OCI-LY1 (cell line): ENCODE data around the gene RRAGC.

Experiments used
- H2AFZ ChIP-seq: fragments of 200-600 bp; sonication (generic), shearing (Covaris generic); 2 replicates; pipeline ENCODE4 v1.6.0; 2014; ENCODE audit warnings: antibody characterized with exemption, mild to moderate bottlenecking, low read length
- H3F3A ChIP-seq: fragments of 200-600 bp; sonication (generic), shearing (Covaris generic); 2 replicates; pipeline ENCODE4 v1.6.0; 2014; ENCODE audit warnings: mild to moderate bottlenecking, antibody characterized with exemption, low read length, moderate library complexity; ENCODE audit not compliant: insufficient read depth
- H3K27ac ChIP-seq: fragments of 200-600 bp; sonication (generic); 2 replicates; pipeline ENCODE4 v1.5.1; 2014; ENCODE audit warnings: low read length, mixed run types, mild to moderate bottlenecking, low read depth; ENCODE audit not compliant: poor library complexity, severe bottlenecking
- H3K27me3 ChIP-seq: fragments of 200-600 bp; sonication (generic); 2 replicates; pipeline ENCODE4 v1.6.0; 2014; ENCODE audit warnings: antibody characterized with exemption, mild to moderate bottlenecking, low read length, moderate library complexity; ENCODE audit not compliant: insufficient read depth
- H3K36me3 ChIP-seq: fragments of 200-600 bp; sonication (generic); 2 replicates; pipeline ENCODE4 v1.6.1; 2014; ENCODE audit warnings: mild to moderate bottlenecking, antibody characterized with exemption, low read length, moderate library complexity, mixed read lengths; ENCODE audit not compliant: insufficient read depth
- H3K4me1 ChIP-seq: fragments of 200-600 bp; sonication (generic); 2 replicates; pipeline ENCODE4 v1.5.1; 2014; ENCODE audit warnings: mild to moderate bottlenecking, low read length, moderate library complexity; ENCODE audit not compliant: insufficient read depth, severe bottlenecking
- H3K4me2 ChIP-seq: fragments of 200-600 bp; sonication (generic), shearing (Covaris generic); 2 replicates; pipeline ENCODE4 v1.6.1; 2014; ENCODE audit warnings: low read length
- H3K4me3 ChIP-seq: fragments of 200-600 bp; sonication (generic); 2 replicates; pipeline ENCODE4 v1.5.1; 2014; ENCODE audit warnings: low read length, low read depth, mild to moderate bottlenecking, mixed read lengths; ENCODE audit not compliant: poor library complexity, severe bottlenecking
- H3K79me2 ChIP-seq: fragments of 200-600 bp; shearing (Covaris generic); 2 replicates; pipeline ENCODE4 v1.6.1; 2016; ENCODE audit warnings: mixed run types, low read length, mixed read lengths; ENCODE audit not compliant: insufficient read depth
- H3K9ac ChIP-seq: fragments of 200-600 bp; sonication (generic), shearing (Covaris generic); 2 replicates; pipeline ENCODE4 v1.6.1; 2014; ENCODE audit warnings: mild to moderate bottlenecking, low read length, mixed read lengths
- H3K9me2 ChIP-seq: fragments of 200-600 bp; sonication (generic), shearing (Covaris generic); 2 replicates; pipeline ENCODE4 v1.6.1; 2014; ENCODE audit warnings: low read depth, mild to moderate bottlenecking, low read length, mixed read lengths
- H3K9me3 ChIP-seq: fragments of 200-600 bp; shearing (Covaris generic); 2 replicates; pipeline ENCODE4 v1.6.1; 2014; ENCODE audit warnings: low read length, mixed read lengths
- H4K20me1 ChIP-seq: fragments of 200-600 bp; sonication (generic), shearing (Covaris generic); 2 replicates; pipeline ENCODE4 v1.6.0; 2016; ENCODE audit warnings: mild to moderate bottlenecking, low read length; ENCODE audit not compliant: insufficient read depth
- EZH2 ChIP-seq: fragments of 200-600 bp; sonication (generic), shearing (Covaris generic); IDR thresholded peaks from 2 replicates; pipeline ENCODE4 v1.8.0; 2017; ENCODE audit warnings: borderline replicate concordance, mixed run types, mild to moderate bottlenecking, antibody characterized with exemption, low read length, moderate library complexity, mixed read lengths
- TF ChIP-seq, protein P1 (sequence below): fragments of 200-600 bp; sonication (generic), shearing (Covaris generic); IDR thresholded peaks from 2 replicates; pipeline ENCODE4 v1.5.1; 2017; ENCODE audit warnings: mild to moderate bottlenecking, antibody characterized with exemption, low read length, moderate library complexity, mixed read lengths

Gene RRAGC

GRCh38 chr1:38793299-38793698 is 66.3 kb downstream of the RRAGC start:
- H3F3A ChIP-seq, result no peaks in the 10 kb centered on the region
- no peak overlapping the region for H3K9ac ChIP-seq
- H3K27me3 ChIP-seq, result no peaks in the 10 kb centered on the region
- no peaks in the 10 kb centered on the region for H3K4me1 ChIP-seq
- H3K79me2 ChIP-seq, result no peaks in the 10 kb centered on the region
- H3K9me3 ChIP-seq, result peaks cover 2% of the 10 kb centered on the region; the same call in 1 of the 2 replicates
- no peak overlapping the region for H3K4me2 ChIP-seq
- no peaks in the 10 kb centered on the region for H4K20me1 ChIP-seq
- no peak overlapping the region for H3K27ac ChIP-seq
- no peaks in the 10 kb centered on the region for H3K9me2 ChIP-seq
- TF ChIP-seq, protein P1, sequence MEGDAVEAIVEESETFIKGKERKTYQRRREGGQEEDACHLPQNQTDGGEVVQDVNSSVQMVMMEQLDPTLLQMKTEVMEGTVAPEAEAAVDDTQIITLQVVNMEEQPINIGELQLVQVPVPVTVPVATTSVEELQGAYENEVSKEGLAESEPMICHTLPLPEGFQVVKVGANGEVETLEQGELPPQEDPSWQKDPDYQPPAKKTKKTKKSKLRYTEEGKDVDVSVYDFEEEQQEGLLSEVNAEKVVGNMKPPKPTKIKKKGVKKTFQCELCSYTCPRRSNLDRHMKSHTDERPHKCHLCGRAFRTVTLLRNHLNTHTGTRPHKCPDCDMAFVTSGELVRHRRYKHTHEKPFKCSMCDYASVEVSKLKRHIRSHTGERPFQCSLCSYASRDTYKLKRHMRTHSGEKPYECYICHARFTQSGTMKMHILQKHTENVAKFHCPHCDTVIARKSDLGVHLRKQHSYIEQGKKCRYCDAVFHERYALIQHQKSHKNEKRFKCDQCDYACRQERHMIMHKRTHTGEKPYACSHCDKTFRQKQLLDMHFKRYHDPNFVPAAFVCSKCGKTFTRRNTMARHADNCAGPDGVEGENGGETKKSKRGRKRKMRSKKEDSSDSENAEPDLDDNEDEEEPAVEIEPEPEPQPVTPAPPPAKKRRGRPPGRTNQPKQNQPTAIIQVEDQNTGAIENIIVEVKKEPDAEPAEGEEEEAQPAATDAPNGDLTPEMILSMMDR, result no peak
- no peak for TF ChIP-seq EZH2
- no peak overlapping the region for H2AFZ ChIP-seq
- H3K4me3 ChIP-seq, result no peak overlapping the region
- H3K36me3 ChIP-seq, result no peaks in the 10 kb centered on the region

DNA sequence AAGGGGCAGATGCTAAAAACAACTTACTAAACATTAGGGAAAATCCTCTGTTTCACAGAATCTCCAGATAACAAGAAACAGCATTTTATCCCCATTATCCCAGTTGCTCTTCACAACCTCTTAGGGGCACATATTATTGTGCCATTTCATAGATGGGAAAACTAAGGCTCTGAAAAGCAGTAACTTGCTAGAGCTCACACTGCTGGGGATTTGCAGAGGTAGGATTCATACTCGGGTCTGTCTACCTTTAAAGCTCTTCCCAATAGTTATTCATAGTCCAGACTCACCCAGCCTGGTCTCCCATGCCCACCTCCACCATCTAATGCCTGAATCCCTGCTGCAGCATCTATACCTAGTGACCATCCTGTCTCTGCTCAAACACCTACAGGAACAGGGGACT is 67.7 kb downstream of the RRAGC start:
- H4K20me1 ChIP-seq, result no peaks in the 10 kb centered on the region
- H3K79me2 ChIP-seq, result no peaks in the 10 kb centered on the region
- no peak overlapping the region for H2AFZ ChIP-seq
- no peak overlapping the region for H3K27ac ChIP-seq
- no peak overlapping the region for H3K4me2 ChIP-seq
- no peaks in the 10 kb centered on the region for H3K27me3 ChIP-seq
- H3K9ac ChIP-seq, result no peak overlapping the region
- H3K9me3 ChIP-seq, result peaks cover 2% of the 10 kb centered on the region; the same call in 1 of the 2 replicates
- H3K4me3 ChIP-seq, result no peak overlapping the region
- no peaks in the 10 kb centered on the region for H3K9me2 ChIP-seq
- no peaks in the 10 kb centered on the region for H3F3A ChIP-seq
- no peaks in the 10 kb centered on the region for H3K4me1 ChIP-seq
- no peaks in the 10 kb centered on the region for H3K36me3 ChIP-seq
- TF ChIP-seq EZH2, result no peak
- TF ChIP-seq, protein P1, result no peak

DNA sequence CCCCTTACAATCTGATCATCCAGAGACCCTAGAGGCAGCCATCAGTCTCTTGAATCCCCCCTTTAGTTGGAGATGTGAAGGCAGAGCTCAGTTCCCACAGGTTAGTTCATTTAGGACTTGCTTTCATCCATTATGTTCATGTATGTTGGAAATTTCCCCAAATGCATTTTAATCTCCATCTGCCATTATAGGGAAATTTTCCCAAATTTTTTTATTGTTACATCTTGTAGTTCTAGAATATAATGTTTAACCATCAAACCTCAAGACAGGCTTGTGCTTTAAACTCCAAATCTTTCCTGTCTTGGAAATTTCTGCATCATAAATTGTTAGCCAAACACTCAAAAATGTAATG is 68.4 kb downstream of the RRAGC start:
- Histone ChIP-seq H3K9me3 (peaks cover 2% of the 10 kb centered on the region; the same call in 1 of the 2 replicates), H3K36me3 (no peaks in the 10 kb centered on the region), H3K4me1 (no peaks in the 10 kb centered on the region), H3K27ac (no peak overlapping the region), H3F3A (no peaks in the 10 kb centered on the region), H2AFZ (no peak overlapping the region), H3K9me2 (no peaks in the 10 kb centered on the region), H3K27me3 (no peaks in the 10 kb centered on the region), H3K79me2 (no peaks in the 10 kb centered on the region), H4K20me1 (no peaks in the 10 kb centered on the region), H3K4me3 (no peak overlapping the region), H3K9ac (no peak overlapping the region), H3K4me2 (no peak overlapping the region)
- TF ChIP-seq, protein P1, result no peak
- no peak for TF ChIP-seq EZH2
